Pancreas (tissue), 10 donors: ENCODE results near the gene NDUFB7. TPM values are rescaled to one million over a fixed set of nuclear protein-coding genes. Genes with fewer than 3 reads are reported as not detected.
"Not testable (repeated sequence)": the region's sequence is repeated elsewhere in the genome, so short reads cannot be mapped to it uniquely, and the experiment has no call there.

Experiments
- ATAC-seq, 4 donors: fragments of 200-7000 bp; cut with Tn5 transposase; one replicate each; pipeline versions ENCODE4 v1.8.0 to v1.9.1; 2020; ENCODE audit warnings: mild to moderate bottlenecking in 4 of 4, moderate library complexity in 4 of 4
- DNase-seq, 6 donors: peaks; one replicate each; pipeline ENCODE4 v3.0.0-alpha.2; 2020
- FAIRE-seq: peaks from 2 replicates; lab custom pipeline; 2012; peaks lifted over from hg19 to GRCh38; lab: Jason Lieb, UNC
- H3K27ac ChIP-seq, 4 donors: fragments of 200-600 bp; sonication (generic); 1 replicate in 3 of 4; 2 replicates in 1 of 4; pipeline versions ENCODE4 v1.5.0 to v1.8.0; 2020
- H3K27me3 ChIP-seq, 4 donors: fragments of 200-600 bp; one replicate each; pipeline ENCODE4 v1.8.0; 2021
- H3K36me3 ChIP-seq, 3 donors: fragments of 200-600 bp; sonication (generic) in 1 of 3; one replicate each; pipeline versions ENCODE4 v1.5.0 to v1.8.0; 2020 to 2021
- H3K4me1 ChIP-seq, 3 donors: fragments of 200-600 bp; one replicate each; pipeline ENCODE4 v1.8.0; 2021
- H3K4me3 ChIP-seq, 4 donors: fragments of 200-600 bp; sonication (generic) in 2 of 4; one replicate each; pipeline versions ENCODE4 v1.5.0 to v1.8.0; 2020 to 2021
- H3K9me3 ChIP-seq, 4 donors: fragments of 200-600 bp; one replicate each; pipeline ENCODE4 v1.8.0; 2021
- WGBS, 2 donors: extraction: QIAGEN DNeasy Blood & Tissue Kit; methylation state at CpG; one replicate each; pipeline ENCODE4 v1.1.7; 2013; 5-methylcytosine and 5-hydroxymethylcytosine counted together
- intact Hi-C, 3 donors: fragments of 100-400 bp; cut with DNase I; formaldehyde crosslinking; loops; one replicate each; pipeline versions ENCODE4 v1.11.1 to v1.14.2; 2022
- polyA plus RNA-seq, 2 donors: library from polyadenylated mRNA; stranded (reverse); fragments of 200-250 nt; gene quantifications; one replicate each; pipeline ENCODE4 v1.2.3, GENCODE V29; 2013
- total RNA-seq, 6 donors: library from RNA; stranded (reverse); fragmentation: NEBNext Ultra II Directional in 4 of 6; extraction: Animal tissue kit (Norgen Biotek cat#: 25700) in 4 of 6; gene quantifications; one replicate each; pipeline versions ENCODE4 v1.2.1 to v1.2.4, GENCODE V29; 2021 to 2023
- TF ChIP-seq, protein P1 (sequence below), 4 donors: fragments of 200-600 bp; sonication (generic) in 3 of 4; IDR thresholded peaks; one replicate each; pipeline versions ENCODE4 v1.5.0 to v1.8.0; 2021; ENCODE audit warnings: antibody characterized with exemption in 4 of 4
- donor health status: healthy with polysubstance abuse.
- donor health status: DM: no; HTN: no; CAD: no; lungs with moderate emphysema.
- donor health status: DM: no; HTN: no; CAD: no.
- donor health status: control.
- donor health status: control.
- donor health status: Bipolar disorder and iron deficiency.
- donor health status: DM: yes; HTN: yes; CAD: no.
- donor health status: DM: no; HTN: no; CAD: no.
- donor health status: DM: no; HTN: no; CAD: no.
- donor health status: DM: yes; HTN: yes; CAD: no.

NDUFB7 gene
- total RNA-seq: 10 to 100 TPM; 62.5 to 80.9 (median 71.7) TPM
- 100 to 1,000 TPM; 247 to 270 TPM for polyA plus RNA-seq

DNA sequence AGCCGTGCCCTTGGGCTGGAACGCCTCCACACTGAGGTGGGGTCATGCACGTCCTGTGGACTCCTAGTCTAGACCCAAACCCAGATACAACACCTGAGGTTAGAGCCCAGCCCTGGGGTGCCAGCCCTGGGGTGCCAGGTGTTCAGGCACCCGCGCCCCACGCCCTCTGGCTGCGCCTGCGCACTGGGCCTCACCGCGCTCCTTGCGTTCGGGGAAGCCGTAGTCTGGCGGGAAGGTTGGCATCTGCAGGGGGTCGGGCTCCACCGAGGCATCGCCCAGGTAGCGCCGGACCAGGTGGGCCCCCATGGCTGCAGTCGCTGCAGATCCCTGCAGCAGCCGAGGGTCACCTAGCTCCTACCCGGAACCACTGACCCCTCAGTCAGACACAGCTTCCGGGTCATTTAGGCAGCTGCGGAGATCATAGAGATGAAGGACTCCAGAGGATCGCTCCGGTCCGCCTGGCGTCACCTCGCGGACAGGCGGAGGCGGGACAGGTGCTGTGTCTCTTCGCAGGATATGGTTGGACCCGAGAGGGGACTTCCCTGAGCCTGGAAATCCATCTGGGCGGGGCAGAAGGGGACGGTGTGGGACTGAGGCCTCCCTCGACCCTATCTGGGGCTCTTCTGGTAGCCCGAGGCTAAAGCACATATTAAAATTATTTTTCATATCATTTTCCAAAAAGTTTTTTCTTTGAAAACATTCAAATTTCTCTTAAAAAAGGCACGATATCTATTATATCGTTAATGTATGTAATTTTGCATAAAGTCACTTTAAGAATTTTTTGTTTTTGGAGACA, at the start of gene NDUFB7:
TSS of gene NDUFB7 (minus strand) at position 372 of the 796 bp plus-strand sequence. CDS start at position 306, 66 bp downstream.
- TF ChIP-seq, protein P1, sequence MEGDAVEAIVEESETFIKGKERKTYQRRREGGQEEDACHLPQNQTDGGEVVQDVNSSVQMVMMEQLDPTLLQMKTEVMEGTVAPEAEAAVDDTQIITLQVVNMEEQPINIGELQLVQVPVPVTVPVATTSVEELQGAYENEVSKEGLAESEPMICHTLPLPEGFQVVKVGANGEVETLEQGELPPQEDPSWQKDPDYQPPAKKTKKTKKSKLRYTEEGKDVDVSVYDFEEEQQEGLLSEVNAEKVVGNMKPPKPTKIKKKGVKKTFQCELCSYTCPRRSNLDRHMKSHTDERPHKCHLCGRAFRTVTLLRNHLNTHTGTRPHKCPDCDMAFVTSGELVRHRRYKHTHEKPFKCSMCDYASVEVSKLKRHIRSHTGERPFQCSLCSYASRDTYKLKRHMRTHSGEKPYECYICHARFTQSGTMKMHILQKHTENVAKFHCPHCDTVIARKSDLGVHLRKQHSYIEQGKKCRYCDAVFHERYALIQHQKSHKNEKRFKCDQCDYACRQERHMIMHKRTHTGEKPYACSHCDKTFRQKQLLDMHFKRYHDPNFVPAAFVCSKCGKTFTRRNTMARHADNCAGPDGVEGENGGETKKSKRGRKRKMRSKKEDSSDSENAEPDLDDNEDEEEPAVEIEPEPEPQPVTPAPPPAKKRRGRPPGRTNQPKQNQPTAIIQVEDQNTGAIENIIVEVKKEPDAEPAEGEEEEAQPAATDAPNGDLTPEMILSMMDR (IDR thresholded peaks at IDR 0.05): peak; percentile 28 to 55 (median 52)
- WGBS, 2 donors: 1 to 2% methylated on average over 37 to 40 of the region's 40 CpGs
- H3K4me3 ChIP-seq: peak within 1 kb of the TSS; percentile 87 to 99 (median 93)
- no peaks in the 10 kb centered on the region for H3K9me3 ChIP-seq
- intact Hi-C loops: loop anchor here in 1 of 3 donors (10.0 kb wide), 1 partner anchor 323 kb away; no protein-coding TSS in a partner anchor
- peak within 1 kb of the TSS; percentile 57 to 75 (median 64) for H3K27ac ChIP-seq
- DNase-seq (peak; percentile 85 to 96 (median 88)), FAIRE-seq (no peak), ATAC-seq (peak; percentile 97 to 99 (median 98))
- H3K36me3 ChIP-seq: no peaks in the 10 kb centered on the region
- no peaks in the 10 kb centered on the region for H3K27me3 ChIP-seq
- peaks cover 6 to 12% (median 7%) of the 10 kb centered on the region in 3 donors for H3K4me1 ChIP-seq

DNA sequence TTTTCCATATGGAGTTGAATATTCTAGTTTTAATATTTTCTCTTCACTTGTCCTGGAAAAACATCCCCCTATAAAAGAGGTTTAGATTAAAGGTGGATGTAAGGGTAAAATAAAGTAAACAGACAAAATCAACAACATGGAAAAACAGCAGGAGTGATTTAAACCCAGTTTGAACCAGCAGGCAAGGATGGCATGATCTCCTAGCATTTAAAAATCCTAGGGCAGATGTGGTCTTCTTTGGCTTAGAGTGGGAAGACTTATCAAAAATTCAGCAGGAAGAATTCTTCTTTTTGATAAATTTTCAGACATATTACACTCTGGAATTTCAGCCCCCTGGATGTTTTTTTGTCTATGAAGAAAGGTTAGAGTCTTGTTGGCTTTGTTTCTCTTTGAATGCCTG, 47.5 kb upstream of the NDUFB7 start:
- no peaks in the 10 kb centered on the region for H3K36me3 ChIP-seq
- H3K9me3 ChIP-seq: no peaks in the 10 kb centered on the region
- H3K4me1 ChIP-seq: no peaks in the 10 kb centered on the region
- FAIRE-seq (no peak), DNase-seq (no peak), ATAC-seq (no peak)
- H3K27me3 ChIP-seq: no peaks in the 10 kb centered on the region
- H3K4me3 ChIP-seq: no peak overlapping the region
- intact Hi-C loops: no loop called here
- H3K27ac ChIP-seq: no peak overlapping the region
- TF ChIP-seq, protein P1 (IDR thresholded peaks at IDR 0.05): no peak

DNA sequence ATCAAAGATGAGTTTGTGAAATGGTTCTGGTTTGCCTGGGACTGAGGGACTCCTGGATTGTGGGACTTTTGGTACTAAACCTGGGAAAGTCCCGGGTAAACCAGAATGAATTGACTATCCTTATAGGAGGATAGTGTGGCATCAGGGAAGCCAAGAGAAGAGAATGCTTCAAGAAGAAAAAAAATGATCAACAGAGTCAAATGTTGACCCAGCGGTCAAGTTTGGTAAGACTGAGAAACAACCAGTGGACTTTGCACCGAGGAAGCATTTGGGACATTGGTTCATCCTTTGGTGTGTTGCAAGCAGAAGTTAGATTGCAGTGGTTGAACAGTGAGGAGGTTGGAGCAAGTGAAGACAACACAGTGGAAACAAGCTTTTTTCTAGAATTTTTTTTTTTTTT, 44.5 kb upstream of the NDUFB7 start:
- TF ChIP-seq, protein P1 (IDR thresholded peaks at IDR 0.05): no peak
- Histone ChIP-seq H3K36me3 (no peaks in the 10 kb centered on the region), H3K9me3 (no peaks in the 10 kb centered on the region), H3K27me3 (no peaks in the 10 kb centered on the region), H3K4me3 (no peak overlapping the region), H3K27ac (no peak overlapping the region), H3K4me1 (no peaks in the 10 kb centered on the region)
- DNase-seq (no peak), ATAC-seq (no peak), FAIRE-seq (no peak)
- intact Hi-C loops: no loop called here
- WGBS, 2 donors: 80 to 86% methylated on average over 3 of the region's 3 CpGs

DNA sequence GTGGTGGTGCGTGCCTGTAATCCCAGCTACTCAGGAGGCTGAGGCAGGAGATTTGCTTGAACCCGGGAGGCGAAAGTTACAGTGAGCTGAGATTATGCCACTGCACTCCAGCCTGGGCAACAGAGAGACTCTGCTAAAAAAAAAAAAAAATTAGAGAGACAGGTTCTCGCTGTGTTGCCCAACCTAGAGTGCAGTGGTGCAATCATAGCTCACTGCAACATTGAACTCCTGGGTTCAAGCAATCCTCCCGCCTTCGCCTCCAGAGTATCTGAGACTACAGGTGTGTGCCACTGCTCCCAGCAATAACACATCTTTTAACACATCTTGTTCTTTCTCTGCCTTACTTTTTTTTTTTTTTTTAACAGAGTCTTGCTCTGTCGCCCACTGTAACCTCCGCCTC, 43.8 kb upstream of the NDUFB7 start:
- intact Hi-C loops: no loop called here
- Histone ChIP-seq H3K4me1 (no peaks in the 10 kb centered on the region), H3K27me3 (no peaks in the 10 kb centered on the region), H3K27ac (no peak overlapping the region), H3K36me3 (no peaks in the 10 kb centered on the region), H3K9me3 (no peaks in the 10 kb centered on the region), H3K4me3 (no peak overlapping the region)
- ATAC-seq (no peak), DNase-seq (no peak), FAIRE-seq (no peak)
- TF ChIP-seq, protein P1 (IDR thresholded peaks at IDR 0.05): no peak
- WGBS, 2 donors: 82 to 83% methylated on average over 8 of the region's 8 CpGs

DNA sequence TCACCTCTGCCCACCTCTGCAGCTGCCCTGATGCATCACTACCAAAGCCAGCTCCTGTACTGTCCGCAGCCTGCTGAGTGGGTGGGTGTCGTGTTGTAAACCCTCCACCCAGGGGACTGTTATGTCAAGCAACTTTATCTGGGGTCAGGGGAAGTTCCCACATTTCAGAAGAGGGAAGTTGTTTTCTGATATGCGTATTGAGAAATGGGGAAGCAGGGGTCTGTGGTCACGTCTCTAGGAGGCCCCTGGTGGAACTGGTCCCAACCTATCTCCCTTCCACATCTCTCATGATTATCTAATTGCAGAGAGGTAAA, 42.2 kb upstream of the NDUFB7 start:
- TF ChIP-seq, protein P1 (IDR thresholded peaks at IDR 0.05): no peak
- no peak for DNase-seq
- Histone ChIP-seq H3K36me3 (no peaks in the 10 kb centered on the region), H3K9me3 (no peaks in the 10 kb centered on the region), H3K4me3 (no peak overlapping the region), H3K27me3 (no peaks in the 10 kb centered on the region), H3K27ac (no peak overlapping the region), H3K4me1 (no peaks in the 10 kb centered on the region)
- FAIRE-seq: no peak
- peak in 1 of 4 donors; percentile 39 for ATAC-seq
- intact Hi-C loops: no loop called here
- 47 to 50% methylated on average over 4 of the region's 4 CpGs for WGBS, 2 donors

DNA sequence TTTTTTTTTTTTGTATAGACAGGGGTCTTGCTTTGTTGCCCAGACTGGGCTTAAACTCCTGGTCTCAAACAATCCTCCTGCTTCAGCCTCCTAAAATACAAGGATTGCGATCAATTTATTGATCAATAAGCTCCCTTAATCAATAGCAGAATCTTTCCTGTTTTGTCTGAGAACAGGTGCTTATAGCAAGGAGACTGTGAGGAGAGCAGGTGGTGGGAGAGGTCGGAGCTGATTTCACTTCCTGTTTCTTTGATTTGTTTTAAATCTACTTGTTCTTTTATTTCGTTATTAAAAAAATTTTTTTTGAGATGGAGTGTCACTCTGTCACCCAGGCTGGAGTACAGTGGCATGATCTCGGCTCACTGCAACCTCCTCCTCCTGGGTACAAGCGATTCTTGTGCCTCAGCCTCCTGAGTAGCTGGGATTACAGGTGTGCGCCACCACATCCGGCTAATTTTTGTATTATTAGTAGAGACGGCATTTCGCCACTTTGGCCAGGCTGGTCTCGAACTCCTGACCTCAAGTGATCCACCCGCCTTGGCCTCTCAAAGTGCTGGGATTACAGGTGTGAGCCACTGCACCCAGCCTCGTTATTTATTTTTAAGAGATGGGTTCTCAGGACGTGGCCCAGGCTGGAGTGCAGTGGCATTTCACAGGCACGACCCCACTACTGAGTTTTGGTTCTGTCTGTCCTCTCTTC, 41.7 kb upstream of the NDUFB7 start:
- intact Hi-C loops, DNase-seq, ATAC-seq, H3K27ac ChIP-seq, H3K4me1 ChIP-seq, H3K36me3 ChIP-seq, FAIRE-seq, H3K27me3 ChIP-seq, H3K4me3 ChIP-seq, H3K9me3 ChIP-seq: not testable (repeated sequence)
- WGBS, 2 donors: 59 to 63% methylated on average over 14 of the region's 14 CpGs
